ENCODE results near the gene ALG14.

GRCh38 chr1:95071539-95071938 is 1.2 kb downstream of the ALG14 start:
- TF ChIP-seq CTCF (IDR thresholded peaks at IDR 0.05) = no peak
- TF ChIP-seq EZH2 (IDR thresholded peaks at IDR 0.05; ENCODE audit: borderline replicate concordance, insufficient read depth, low read depth, low read length, poor library complexity, severe bottlenecking) = no peak
